Esophagus squamous epithelium (tissue), 4 donors: Measurements from ENCODE around the gene TTLL3.

Experiments
- CTCF ChIP-seq, 6 experiments: fragments of 450-650 bp in 4 of 6; fragments of 200-600 bp in 2 of 6; sonication (generic) in 2 of 6; IDR thresholded peaks; one replicate each; pipeline ENCODE4 v1.5.1; 2016 to 2019; ENCODE audit warnings: antibody characterized with exemption in 6 of 6, mild to moderate bottlenecking in 4 of 6, moderate library complexity in 4 of 6
- POLR2A ChIP-seq, 4 donors: fragments of 450-650 bp; IDR thresholded peaks; one replicate each; pipeline ENCODE4 v1.6.1; 2017; ENCODE audit warnings: antibody characterized with exemption in 4 of 4, mild to moderate bottlenecking in 4 of 4, moderate library complexity in 3 of 4

GRCh38 chr3:9807981-9808344, 2.1 kb upstream of the TTLL3 start:
- TF ChIP-seq CTCF (IDR thresholded peaks at IDR 0.05) (no peak), POLR2A (IDR thresholded peaks at IDR 0.05) (no peak)
